Left lung (tissue), 10 donors: ENCODE results near the gene MEGF9. TPM values are rescaled to one million over a fixed set of nuclear protein-coding genes. Genes with fewer than 3 reads are reported as not detected.

Source experiments
- ATAC-seq: fragments of 200-7000 bp; cut with Tn5 transposase; one replicate; pipeline ENCODE4 v1.9.1; 2020; ENCODE audit warnings: moderate library complexity
- DNase-seq, 4 donors: peaks; one replicate each; pipeline ENCODE4 v3.0.0-alpha.2; 2013 to 2020
- H3K27ac ChIP-seq, 2 donors: fragments of 200-600 bp; sonication (generic) in 1 of 2; one replicate each; pipeline versions ENCODE4 v1.5.0 to v1.8.0; 2020 to 2021
- H3K27me3 ChIP-seq, 2 donors: fragments of 200-600 bp; sonication (generic) in 1 of 2; one replicate each; pipeline versions ENCODE4 v1.5.0 to v1.8.0; 2020 to 2021
- H3K36me3 ChIP-seq, 2 donors: fragments of 200-600 bp; sonication (generic) in 1 of 2; one replicate each; pipeline versions ENCODE4 v1.5.0 to v1.8.0; 2020 to 2021
- H3K4me1 ChIP-seq, 2 donors: fragments of 200-600 bp; one replicate each; pipeline ENCODE4 v1.8.0; 2021
- H3K4me3 ChIP-seq, 2 donors: fragments of 200-600 bp; sonication (generic) in 1 of 2; one replicate each; pipeline versions ENCODE4 v1.5.0 to v1.8.0; 2020 to 2021; ENCODE audit warnings: mild to moderate bottlenecking in 1 of 2
- H3K9me3 ChIP-seq, 2 donors: fragments of 200-600 bp; sonication (generic) in 1 of 2; one replicate each; pipeline versions ENCODE4 v1.5.0 to v1.8.0; 2020 to 2021
- CTCF ChIP-seq, 2 donors: fragments of 200-600 bp; sonication (generic) in 1 of 2; IDR thresholded peaks; one replicate each; pipeline versions ENCODE4 v1.5.0 to v1.8.0; 2021; ENCODE audit warnings: antibody characterized with exemption in 2 of 2
- intact Hi-C, 2 donors: fragments of 100-400 bp; cut with DNase I; formaldehyde crosslinking; loops; one replicate each; pipeline versions ENCODE4 v1.11.2 to v1.14.2; 2022
- polyA plus RNA-seq, 6 donors: library from polyadenylated mRNA; unstranded; fragments of 120-200 nt; gene quantifications; one replicate each; pipeline ENCODE4 v1.2.1, GENCODE V29; 2013; ENCODE audit not compliant: insufficient read length in 6 of 6
- total RNA-seq, 2 donors: library from RNA; stranded (reverse); fragmentation: NEBNext Ultra II Directional; extraction: Animal tissue kit (Norgen Biotek cat#: 25700); gene quantifications; one replicate each; pipeline ENCODE4 v1.2.1, GENCODE V29; 2021
- donor health status: DM: no; HTN: yes; CAD: no.
- donor health status: DM: no; HTN: no; CAD: no.

The MEGF9 gene
- total and polyA plus RNA-seq, 8 donors: 13.8 to 103 (median 15.3) TPM

GRCh38 chr9:120713257-120714087 is 798 bp downstream of the MEGF9 start:
- H3K4me3 ChIP-seq: peak overlapping the region; percentile 82 to 88
- intact Hi-C loops: no loop called here
- peaks cover 24 to 54% of the 10 kb centered on the region in 2 donors for H3K4me1 ChIP-seq
- TF ChIP-seq CTCF (IDR thresholded peaks at IDR 0.05): peak in 1 of 2 donors; percentile 56
- peak in 2 of 4 donors; percentile 43 to 85 for DNase-seq
- H3K36me3 ChIP-seq: peaks cover 0 to 6% of the 10 kb centered on the region in 2 donors
- peak overlapping the region; percentile 86 to 95 for H3K27ac ChIP-seq
- no peaks in the 10 kb centered on the region for H3K27me3 ChIP-seq
- no peak for ATAC-seq
- no peaks in the 10 kb centered on the region for H3K9me3 ChIP-seq

- H3K36me3 ChIP-seq: peaks cover 0 to 6% of the 10 kb centered on the region in 2 donors
- H3K27me3 ChIP-seq: no peaks in the 10 kb centered on the region
- intact Hi-C loops: no loop called here
- no peak for TF ChIP-seq CTCF (IDR thresholded peaks at IDR 0.05)
- H3K9me3 ChIP-seq: no peaks in the 10 kb centered on the region
- ATAC-seq: no peak
- peak overlapping the region; percentile 82 to 88 for H3K4me3 ChIP-seq
- peaks cover 24 to 63% of the 10 kb centered on the region in 2 donors for H3K4me1 ChIP-seq
- DNase-seq: no peak
- peak overlapping the region; percentile 86 to 95 for H3K27ac ChIP-seq
These were observed 1.7 kb downstream of the MEGF9 start for GRCh38 chr9:120712539-120713031.

- Histone ChIP-seq H3K27me3 (no peaks in the 10 kb centered on the region), H3K4me3 (peak overlapping the region; percentile 82 to 88), H3K9me3 (no peaks in the 10 kb centered on the region), H3K27ac (peak overlapping the region; percentile 86 to 95), H3K4me1 (peaks cover 24 to 69% of the 10 kb centered on the region in 2 donors), H3K36me3 (peaks cover 0 to 6% of the 10 kb centered on the region in 2 donors)
- DNase-seq (peak in 1 of 4 donors; percentile 43), ATAC-seq (peak; percentile 5)
- intact Hi-C loops: no loop called here
- no peak for TF ChIP-seq CTCF (IDR thresholded peaks at IDR 0.05)
These were observed 2.3 kb downstream of the MEGF9 start for GRCh38 chr9:120711841-120712538.

GRCh38 chr9:120711354-120711753 is 2.9 kb downstream of the MEGF9 start:
- DNase-seq (no peak), ATAC-seq (no peak)
- intact Hi-C loops: no loop called here
- Histone ChIP-seq H3K4me3 (peak overlapping the region; percentile 82 to 88), H3K27me3 (no peaks in the 10 kb centered on the region), H3K9me3 (no peaks in the 10 kb centered on the region), H3K4me1 (peaks cover 24 to 75% of the 10 kb centered on the region in 2 donors), H3K36me3 (peaks cover 0 to 6% of the 10 kb centered on the region in 2 donors), H3K27ac (peak overlapping the region; percentile 86 to 95)
- no peak for TF ChIP-seq CTCF (IDR thresholded peaks at IDR 0.05)
